Parathyroid adenoma (tissue), 2 donors: Measurements from ENCODE around the gene CCNC.

Experiments used
- H2AFZ ChIP-seq: fragments of 300-600 bp; sonication (generic); one replicate; pipeline ENCODE4 v1.7.0; 2017; ENCODE audit warnings: antibody characterized with exemption, mild to moderate bottlenecking
- H3K27ac ChIP-seq: fragments of 300-600 bp; sonication (generic); one replicate; pipeline ENCODE4 v1.7.0; 2017
- H3K27me3 ChIP-seq: fragments of 300-600 bp; sonication (generic); one replicate; pipeline ENCODE4 v1.7.0; 2017; ENCODE audit warnings: low read length; ENCODE audit not compliant: control insufficient read depth, insufficient read depth
- H3K36me3 ChIP-seq: fragments of 300-600 bp; sonication (generic); one replicate; pipeline ENCODE4 v1.7.0; 2017; ENCODE audit warnings: low read length; ENCODE audit not compliant: control insufficient read depth, insufficient read depth
- H3K4me1 ChIP-seq: fragments of 300-600 bp; sonication (generic); one replicate; pipeline ENCODE4 v1.7.0; 2017; ENCODE audit warnings: control low read depth
- H3K4me2 ChIP-seq: fragments of 300-600 bp; sonication (generic); one replicate; pipeline ENCODE4 v1.7.0; 2017; ENCODE audit warnings: low read length
- H3K4me3 ChIP-seq: fragments of 300-600 bp; sonication (generic); one replicate; pipeline ENCODE4 v1.7.0; 2017; ENCODE audit warnings: low read depth, low read length
- H3K79me2 ChIP-seq: fragments of 300-600 bp; sonication (generic); one replicate; pipeline ENCODE4 v1.7.0; 2017; ENCODE audit warnings: control low read depth
- H3K9ac ChIP-seq: fragments of 300-600 bp; sonication (generic); one replicate; pipeline ENCODE4 v1.7.0; 2017; ENCODE audit warnings: mild to moderate bottlenecking
- H3K9me3 ChIP-seq: fragments of 300-600 bp; sonication (generic); one replicate; pipeline ENCODE4 v1.7.0; 2017; ENCODE audit warnings: low read length; ENCODE audit not compliant: control insufficient read depth
- CTCF ChIP-seq: fragments of 300-600 bp; sonication (generic); IDR thresholded peaks from one replicate; pipeline ENCODE4 v1.7.0; 2017; ENCODE audit warnings: antibody characterized with exemption, mild to moderate bottlenecking
- donor health status: primary hyperparathyroidism.

Gene CCNC

GRCh38 chr6:99605911-99606655, 37.6 kb upstream of the CCNC start:
- Histone ChIP-seq H3K36me3 (no peaks in the 10 kb centered on the region), H3K4me3 (no peak overlapping the region), H3K79me2 (no peaks in the 10 kb centered on the region), H3K9ac (no peak overlapping the region), H3K9me3 (no peaks in the 10 kb centered on the region), H3K4me2 (no peak overlapping the region), H2AFZ (no peak overlapping the region), H3K4me1 (no peaks in the 10 kb centered on the region), H3K27me3 (peaks cover 24% of the 10 kb centered on the region), H3K27ac (no peak overlapping the region)
- no peak for TF ChIP-seq CTCF

GRCh38 chr6:99605074-99605734, 36.7 kb upstream of the CCNC start:
- H3K4me3 ChIP-seq, result no peak overlapping the region
- H3K79me2 ChIP-seq, result no peaks in the 10 kb centered on the region
- no peak overlapping the region for H3K27ac ChIP-seq
- H3K36me3 ChIP-seq, result no peaks in the 10 kb centered on the region
- H3K27me3 ChIP-seq, result peaks cover 23% of the 10 kb centered on the region
- H3K4me1 ChIP-seq, result no peaks in the 10 kb centered on the region
- no peaks in the 10 kb centered on the region for H3K9me3 ChIP-seq
- no peak overlapping the region for H3K9ac ChIP-seq
- no peak overlapping the region for H2AFZ ChIP-seq
- TF ChIP-seq CTCF, result no peak
- no peak overlapping the region for H3K4me2 ChIP-seq

- Histone ChIP-seq H3K27ac (no peak overlapping the region), H3K79me2 (no peaks in the 10 kb centered on the region), H3K4me3 (no peak overlapping the region), H3K27me3 (peaks cover 23% of the 10 kb centered on the region), H2AFZ (no peak overlapping the region), H3K4me2 (no peak overlapping the region), H3K9ac (no peak overlapping the region), H3K9me3 (no peaks in the 10 kb centered on the region), H3K4me1 (no peaks in the 10 kb centered on the region), H3K36me3 (no peaks in the 10 kb centered on the region)
- no peak for TF ChIP-seq CTCF
Measured at GRCh38 chr6:99604166-99605073, 36.0 kb upstream of the CCNC start.

- no peaks in the 10 kb centered on the region for H3K4me1 ChIP-seq
- H3K36me3 ChIP-seq, result no peaks in the 10 kb centered on the region
- H3K4me3 ChIP-seq, result no peak overlapping the region
- peak overlapping the region; percentile 43 for H3K4me2 ChIP-seq
- no peak overlapping the region for H3K9ac ChIP-seq
- no peak overlapping the region for H2AFZ ChIP-seq
- no peaks in the 10 kb centered on the region for H3K9me3 ChIP-seq
- H3K79me2 ChIP-seq, result no peaks in the 10 kb centered on the region
- TF ChIP-seq CTCF, result no peak
- no peak overlapping the region for H3K27ac ChIP-seq
- peaks cover 23% of the 10 kb centered on the region for H3K27me3 ChIP-seq
Measured at GRCh38 chr6:99603421-99604165, 35.1 kb upstream of the CCNC start.
